ENCODE results near the gene PSD2.

GRCh38 chr5:139845846-139846681 lies 50.5 kb downstream of the PSD2 start:
- TF ChIP-seq CTCF (IDR thresholded peaks at IDR 0.05; ENCODE audit: insufficient read depth, low read depth, low read length) (no peak), EZH2 (IDR thresholded peaks at IDR 0.05; ENCODE audit: insufficient read depth, low read length) (peak; percentile 22)

All from astrocyte (in vitro differentiated cells and primary cell).